WTC11 (cell line): ENCODE data around the gene IFT122. TPM values are rescaled to one million over a fixed set of nuclear protein-coding genes. Genes with fewer than 3 reads are reported as not detected.

Source experiments
- ATAC-seq: fragments of 200-7000 bp; cut with Tn5 transposase; 2 replicates; pipeline ENCODE4 v1.10.0; 2021; ENCODE audit warnings: mild to moderate bottlenecking, moderate library complexity
- CTCF ChIA-PET: fragments of 300-600 bp; sonication (Branson Sonifier 250); formaldehyde crosslinking; loops from one replicate; lab custom pipeline; 2021; ENCODE audit warnings: antibody characterized with exemption; lab: Charles Lee
- POLR2A ChIA-PET: fragments of 350-600 bp; sonication (Branson Sonifier 250); formaldehyde crosslinking; loops from one replicate; lab custom pipeline; 2021; ENCODE audit warnings: antibody characterized with exemption; lab: Charles Lee
- DNase-seq: peaks from one replicate; pipeline ENCODE4 v3.0.0; 2021; ENCODE audit warnings: low spot score
- H3K27ac Mint-ChIP-seq: 2 replicates; pipeline ENCODE4 v1.8.0; 2021; ENCODE audit warnings: mixed read lengths
- H3K27me3 Mint-ChIP-seq: 2 replicates; pipeline ENCODE4 v1.8.0; 2021; ENCODE audit warnings: low read depth, mild to moderate bottlenecking, moderate library complexity, mixed read lengths
- H3K36me3 Mint-ChIP-seq: 2 replicates; pipeline ENCODE4 v1.8.0; 2021; ENCODE audit warnings: mixed read lengths
- H3K4me1 Mint-ChIP-seq: 2 replicates; pipeline ENCODE4 v1.8.0; 2022; ENCODE audit warnings: mixed read lengths
- H3K4me3 Mint-ChIP-seq: 2 replicates; pipeline ENCODE4 v1.8.0; 2021; ENCODE audit warnings: mild to moderate bottlenecking, moderate library complexity, mixed read lengths
- H3K9me3 Mint-ChIP-seq: 2 replicates; pipeline ENCODE4 v1.8.0; 2021; ENCODE audit warnings: mixed read lengths
- CTCF ChIP-seq: fragments of 200-600 bp; IDR thresholded peaks from 2 replicates; pipeline ENCODE4 v1.8.0; 2022; ENCODE audit warnings: antibody characterized with exemption
- FOXP4 ChIP-seq: sonication (generic); formaldehyde crosslinking; IDR thresholded peaks from 2 replicates; pipeline ENCODE4 v1.8.0; 2022; ENCODE audit warnings: mild to moderate bottlenecking, missing genetic modification reagents
- IRF1 ChIP-seq: sonication (generic); formaldehyde crosslinking; IDR thresholded peaks from 2 replicates; pipeline ENCODE4 v1.8.0; 2023; ENCODE audit warnings: missing genetic modification reagents
- JAZF1 ChIP-seq: fragments of 250-450 bp; sonication (Bioruptor Pico); IDR thresholded peaks from 2 replicates; pipeline ENCODE4 v1.9.0; 2021; ENCODE audit warnings: moderate library complexity, mild to moderate bottlenecking, inconsistent platforms
- TEAD4 ChIP-seq: sonication (generic); formaldehyde crosslinking; IDR thresholded peaks from 2 replicates; pipeline ENCODE4 v1.8.0; 2022; ENCODE audit warnings: mild to moderate bottlenecking, missing genetic modification reagents
- ZBTB21 ChIP-seq: sonication (generic); formaldehyde crosslinking; IDR thresholded peaks from 2 replicates; pipeline ENCODE4 v1.8.1; 2023; ENCODE audit warnings: mild to moderate bottlenecking, missing genetic modification reagents, borderline replicate concordance
- ZSCAN18 ChIP-seq: fragments of 250-450 bp; sonication (Bioruptor Pico); IDR thresholded peaks from 2 replicates; pipeline ENCODE4 v2.1.2; 2022; ENCODE audit warnings: mild to moderate bottlenecking, moderate library complexity
- total RNA-seq: library from RNA; stranded (reverse); gene quantifications from 3 replicates; pipeline ENCODE4 v1.2.3, GENCODE V29; 2021
- TF ChIP-seq, protein P1 (sequence below): sonication (generic); formaldehyde crosslinking; IDR thresholded peaks from 2 replicates; pipeline ENCODE4 v1.8.0; 2023; ENCODE audit warnings: mild to moderate bottlenecking, missing genetic modification reagents
- TF ChIP-seq, protein P2 (sequence below): sonication (generic); formaldehyde crosslinking; IDR thresholded peaks from 2 replicates; pipeline ENCODE4 v1.8.1; 2022; ENCODE audit warnings: low read depth, mild to moderate bottlenecking, moderate library complexity, missing genetic modification reagents, borderline replicate concordance
- TF ChIP-seq, protein P3 (sequence below): sonication (generic); formaldehyde crosslinking; IDR thresholded peaks from 2 replicates; pipeline ENCODE4 v1.8.0; 2022; ENCODE audit warnings: missing genetic modification reagents

Gene IFT122
- total RNA-seq, 1 experiment from 2014 or later = 22.8 TPM

DNA sequence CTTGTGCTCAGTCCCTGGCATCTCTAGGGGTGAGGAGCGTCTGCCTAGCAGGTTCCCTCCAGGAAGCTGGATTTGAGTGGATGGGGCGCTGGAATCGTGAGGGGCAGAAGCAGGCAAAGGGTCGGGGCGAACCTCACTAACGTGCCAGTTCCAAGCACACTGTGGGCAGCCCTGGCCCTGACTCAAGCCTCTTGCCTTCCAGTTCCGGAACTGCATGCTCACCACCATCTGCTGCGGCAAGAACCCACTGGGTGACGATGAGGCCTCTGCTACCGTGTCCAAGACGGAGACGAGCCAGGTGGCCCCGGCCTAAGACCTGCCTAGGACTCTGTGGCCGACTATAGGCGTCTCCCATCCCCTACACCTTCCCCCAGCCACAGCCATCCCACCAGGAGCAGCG, 93.4 kb downstream of the IFT122 start:
- no peak overlapping the region for H3K4me3 Mint-ChIP-seq
- ChIA-PET POLR2A (no interaction called here), CTCF (interaction anchor here (1.8 kb wide), 1 partner anchor 43 kb away, joined by 9 read pairs; no protein-coding TSS in a partner anchor)
- ATAC-seq = no peak
- no peaks in the 10 kb centered on the region for H3K27me3 Mint-ChIP-seq
- H3K9me3 Mint-ChIP-seq = no peaks in the 10 kb centered on the region
- no peaks in the 10 kb centered on the region for H3K36me3 Mint-ChIP-seq
- TF ChIP-seq, protein P1, sequence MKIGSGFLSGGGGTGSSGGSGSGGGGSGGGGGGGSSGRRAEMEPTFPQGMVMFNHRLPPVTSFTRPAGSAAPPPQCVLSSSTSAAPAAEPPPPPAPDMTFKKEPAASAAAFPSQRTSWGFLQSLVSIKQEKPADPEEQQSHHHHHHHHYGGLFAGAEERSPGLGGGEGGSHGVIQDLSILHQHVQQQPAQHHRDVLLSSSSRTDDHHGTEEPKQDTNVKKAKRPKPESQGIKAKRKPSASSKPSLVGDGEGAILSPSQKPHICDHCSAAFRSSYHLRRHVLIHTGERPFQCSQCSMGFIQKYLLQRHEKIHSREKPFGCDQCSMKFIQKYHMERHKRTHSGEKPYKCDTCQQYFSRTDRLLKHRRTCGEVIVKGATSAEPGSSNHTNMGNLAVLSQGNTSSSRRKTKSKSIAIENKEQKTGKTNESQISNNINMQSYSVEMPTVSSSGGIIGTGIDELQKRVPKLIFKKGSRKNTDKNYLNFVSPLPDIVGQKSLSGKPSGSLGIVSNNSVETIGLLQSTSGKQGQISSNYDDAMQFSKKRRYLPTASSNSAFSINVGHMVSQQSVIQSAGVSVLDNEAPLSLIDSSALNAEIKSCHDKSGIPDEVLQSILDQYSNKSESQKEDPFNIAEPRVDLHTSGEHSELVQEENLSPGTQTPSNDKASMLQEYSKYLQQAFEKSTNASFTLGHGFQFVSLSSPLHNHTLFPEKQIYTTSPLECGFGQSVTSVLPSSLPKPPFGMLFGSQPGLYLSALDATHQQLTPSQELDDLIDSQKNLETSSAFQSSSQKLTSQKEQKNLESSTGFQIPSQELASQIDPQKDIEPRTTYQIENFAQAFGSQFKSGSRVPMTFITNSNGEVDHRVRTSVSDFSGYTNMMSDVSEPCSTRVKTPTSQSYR (CRISPR knock-in tag) = no peak
- TF ChIP-seq IRF1 (CRISPR knock-in tag) = no peak
- no peak for TF ChIP-seq ZBTB21 (CRISPR knock-in tag)
- TF ChIP-seq, protein P2, sequence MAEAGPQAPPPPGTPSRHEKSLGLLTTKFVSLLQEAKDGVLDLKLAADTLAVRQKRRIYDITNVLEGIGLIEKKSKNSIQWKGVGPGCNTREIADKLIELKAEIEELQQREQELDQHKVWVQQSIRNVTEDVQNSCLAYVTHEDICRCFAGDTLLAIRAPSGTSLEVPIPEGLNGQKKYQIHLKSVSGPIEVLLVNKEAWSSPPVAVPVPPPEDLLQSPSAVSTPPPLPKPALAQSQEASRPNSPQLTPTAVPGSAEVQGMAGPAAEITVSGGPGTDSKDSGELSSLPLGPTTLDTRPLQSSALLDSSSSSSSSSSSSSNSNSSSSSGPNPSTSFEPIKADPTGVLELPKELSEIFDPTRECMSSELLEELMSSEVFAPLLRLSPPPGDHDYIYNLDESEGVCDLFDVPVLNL = no peak
- no peak for TF ChIP-seq TEAD4
- no peak for TF ChIP-seq CTCF
- TF ChIP-seq FOXP4 (CRISPR knock-in tag) = no peak
- TF ChIP-seq, protein P3, sequence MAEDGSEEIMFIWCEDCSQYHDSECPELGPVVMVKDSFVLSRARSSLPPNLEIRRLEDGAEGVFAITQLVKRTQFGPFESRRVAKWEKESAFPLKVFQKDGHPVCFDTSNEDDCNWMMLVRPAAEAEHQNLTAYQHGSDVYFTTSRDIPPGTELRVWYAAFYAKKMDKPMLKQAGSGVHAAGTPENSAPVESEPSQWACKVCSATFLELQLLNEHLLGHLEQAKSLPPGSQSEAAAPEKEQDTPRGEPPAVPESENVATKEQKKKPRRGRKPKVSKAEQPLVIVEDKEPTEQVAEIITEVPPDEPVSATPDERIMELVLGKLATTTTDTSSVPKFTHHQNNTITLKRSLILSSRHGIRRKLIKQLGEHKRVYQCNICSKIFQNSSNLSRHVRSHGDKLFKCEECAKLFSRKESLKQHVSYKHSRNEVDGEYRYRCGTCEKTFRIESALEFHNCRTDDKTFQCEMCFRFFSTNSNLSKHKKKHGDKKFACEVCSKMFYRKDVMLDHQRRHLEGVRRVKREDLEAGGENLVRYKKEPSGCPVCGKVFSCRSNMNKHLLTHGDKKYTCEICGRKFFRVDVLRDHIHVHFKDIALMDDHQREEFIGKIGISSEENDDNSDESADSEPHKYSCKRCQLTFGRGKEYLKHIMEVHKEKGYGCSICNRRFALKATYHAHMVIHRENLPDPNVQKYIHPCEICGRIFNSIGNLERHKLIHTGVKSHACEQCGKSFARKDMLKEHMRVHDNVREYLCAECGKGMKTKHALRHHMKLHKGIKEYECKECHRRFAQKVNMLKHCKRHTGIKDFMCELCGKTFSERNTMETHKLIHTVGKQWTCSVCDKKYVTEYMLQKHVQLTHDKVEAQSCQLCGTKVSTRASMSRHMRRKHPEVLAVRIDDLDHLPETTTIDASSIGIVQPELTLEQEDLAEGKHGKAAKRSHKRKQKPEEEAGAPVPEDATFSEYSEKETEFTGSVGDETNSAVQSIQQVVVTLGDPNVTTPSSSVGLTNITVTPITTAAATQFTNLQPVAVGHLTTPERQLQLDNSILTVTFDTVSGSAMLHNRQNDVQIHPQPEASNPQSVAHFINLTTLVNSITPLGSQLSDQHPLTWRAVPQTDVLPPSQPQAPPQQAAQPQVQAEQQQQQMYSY = no peak
- TF ChIP-seq JAZF1 (CRISPR knock-in tag) = no peak
- no peak for TF ChIP-seq ZSCAN18 (CRISPR knock-in tag)
- TF ChIP-seq, all 79 proteins: peak for 0
- H3K4me1 Mint-ChIP-seq = peaks cover 37% of the 10 kb centered on the region
- DNase-seq = no peak
- no peak overlapping the region for H3K27ac Mint-ChIP-seq
